Astrocyte of the cerebellum (primary cell): ENCODE measurements around the gene HOXD12.

Experiments used
- DNase-seq: peaks from one replicate; pipeline ENCODE4 v3.0.0-alpha.2; 2011; ENCODE audit warnings: low read depth
- H3K4me3 ChIP-seq: 2 replicates; pipeline ENCODE4 v1.5.1; 2011; ENCODE audit warnings: mild to moderate bottlenecking, low read depth, low read length, moderate library complexity
- in situ Hi-C: cut with HindIII; loops from 2 replicates; pipeline ENCODE4 v1.10.0; 2017; ENCODE audit warnings: low sequenced_read_pairs
- TF ChIP-seq, protein P1 (sequence below): IDR thresholded peaks from 2 replicates; pipeline ENCODE4 v1.5.1; 2012; ENCODE audit warnings: low read length, low read depth, moderate library complexity, mild to moderate bottlenecking; ENCODE audit errors: missing control alignments

HOXD12 gene

DNA sequence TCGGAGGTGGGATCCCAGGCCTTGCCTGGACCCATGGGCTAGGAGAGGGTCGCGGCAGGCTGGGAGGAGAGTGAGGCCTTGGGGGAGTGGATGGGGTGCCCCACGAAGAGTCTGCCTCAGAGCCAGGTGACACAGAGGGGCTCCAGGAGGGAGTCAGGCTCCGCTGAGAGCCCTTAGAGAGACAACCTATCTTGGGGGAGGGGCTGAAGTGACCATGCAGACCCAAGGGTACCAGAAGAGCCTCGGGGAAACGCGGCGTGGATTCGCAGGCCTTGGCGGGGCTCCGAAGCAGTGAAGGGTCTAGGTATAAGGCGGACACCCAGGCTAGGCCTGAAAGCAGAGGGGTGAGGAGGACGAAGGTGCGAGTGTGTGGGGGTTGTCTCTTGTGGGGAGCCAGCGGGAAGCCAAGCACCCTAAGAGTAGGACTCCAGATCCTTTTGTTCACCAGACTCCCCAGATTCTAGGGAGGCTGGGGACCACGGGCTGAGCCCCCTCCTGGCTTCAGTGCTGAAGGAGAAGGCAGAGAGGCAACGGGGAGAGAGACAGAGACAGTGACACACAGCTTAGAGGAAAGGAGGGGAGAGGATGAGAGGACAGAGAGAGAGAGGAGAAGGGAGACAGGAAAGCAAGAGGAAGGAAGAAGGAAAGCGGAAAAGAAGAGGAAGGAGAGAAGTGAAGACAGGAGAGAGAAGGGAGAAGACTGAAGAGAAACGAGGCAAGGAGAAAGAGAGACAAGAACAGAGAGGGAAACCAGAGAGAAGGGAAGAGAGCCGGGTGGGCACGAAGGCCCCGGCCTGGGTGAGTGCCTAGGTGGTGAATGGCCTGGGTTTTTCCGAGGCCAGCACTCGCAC lies 6.4 kb downstream of the HOXD12 start:
- in situ Hi-C loops: loop anchor here (25.0 kb wide), 1 partner anchor 1031 kb away; no protein-coding TSS in a partner anchor

DNA sequence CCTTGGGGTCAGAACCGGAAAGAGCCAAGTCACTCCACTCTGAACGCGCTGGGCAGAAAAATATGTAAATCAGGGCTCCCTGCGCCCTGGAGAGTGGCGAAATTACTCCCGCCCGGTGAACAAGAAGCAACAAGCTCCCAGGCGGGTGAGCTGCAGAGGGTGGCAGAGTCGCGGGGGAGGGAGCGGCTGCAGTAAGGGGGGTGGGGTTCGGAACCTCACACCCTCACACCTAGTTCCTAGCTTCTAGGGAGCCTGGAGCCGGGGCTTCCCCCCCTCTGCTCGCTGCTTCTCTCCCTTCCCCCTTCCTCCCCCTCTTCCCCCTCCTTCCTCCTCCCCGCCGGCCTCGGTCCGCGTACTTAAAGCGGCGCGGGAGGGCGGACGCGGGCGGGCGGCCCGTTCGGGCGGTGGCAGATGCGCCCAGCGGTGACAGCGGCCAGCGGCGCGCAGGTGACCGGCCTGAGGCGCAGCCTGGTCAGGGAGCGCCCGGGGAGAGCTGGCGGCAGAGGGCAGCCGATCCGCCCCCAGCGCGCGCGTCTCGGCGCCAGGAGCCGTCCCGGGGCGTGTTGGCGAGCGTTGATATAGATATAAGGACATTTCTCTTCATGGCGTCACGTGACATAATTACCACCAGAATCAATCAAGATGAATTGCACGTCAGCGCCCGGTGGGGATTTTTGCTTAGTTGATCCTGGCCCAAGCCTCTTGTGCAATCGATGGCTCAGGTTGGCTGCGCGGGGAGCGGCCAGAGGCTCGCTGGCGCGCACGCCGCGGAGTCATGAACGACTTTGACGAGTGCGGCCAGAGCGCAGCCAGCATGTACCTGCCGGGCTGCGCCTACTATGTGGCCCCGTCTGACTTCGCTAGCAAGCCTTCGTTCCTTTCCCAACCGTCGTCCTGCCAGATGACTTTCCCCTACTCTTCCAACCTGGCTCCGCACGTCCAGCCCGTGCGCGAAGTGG lies 7.3 kb downstream of the HOXD12 start, which contains the start of gene HOXD11:
HOXD11 (plus strand) TSS at position 700 of the 959 bp plus-strand sequence; CDS start at position 776, 76 bp downstream.
- no peak within 1 kb of the TSS for H3K4me3 ChIP-seq
- in situ Hi-C loops: loop anchor here (25.0 kb wide), 1 partner anchor 1030 kb away; no protein-coding TSS in a partner anchor
- TF ChIP-seq, protein P1, sequence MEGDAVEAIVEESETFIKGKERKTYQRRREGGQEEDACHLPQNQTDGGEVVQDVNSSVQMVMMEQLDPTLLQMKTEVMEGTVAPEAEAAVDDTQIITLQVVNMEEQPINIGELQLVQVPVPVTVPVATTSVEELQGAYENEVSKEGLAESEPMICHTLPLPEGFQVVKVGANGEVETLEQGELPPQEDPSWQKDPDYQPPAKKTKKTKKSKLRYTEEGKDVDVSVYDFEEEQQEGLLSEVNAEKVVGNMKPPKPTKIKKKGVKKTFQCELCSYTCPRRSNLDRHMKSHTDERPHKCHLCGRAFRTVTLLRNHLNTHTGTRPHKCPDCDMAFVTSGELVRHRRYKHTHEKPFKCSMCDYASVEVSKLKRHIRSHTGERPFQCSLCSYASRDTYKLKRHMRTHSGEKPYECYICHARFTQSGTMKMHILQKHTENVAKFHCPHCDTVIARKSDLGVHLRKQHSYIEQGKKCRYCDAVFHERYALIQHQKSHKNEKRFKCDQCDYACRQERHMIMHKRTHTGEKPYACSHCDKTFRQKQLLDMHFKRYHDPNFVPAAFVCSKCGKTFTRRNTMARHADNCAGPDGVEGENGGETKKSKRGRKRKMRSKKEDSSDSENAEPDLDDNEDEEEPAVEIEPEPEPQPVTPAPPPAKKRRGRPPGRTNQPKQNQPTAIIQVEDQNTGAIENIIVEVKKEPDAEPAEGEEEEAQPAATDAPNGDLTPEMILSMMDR: no peak
- DNase-seq: no peak

More for the DNA sequence above, 6.4 kb downstream of the HOXD12 start:
- TF ChIP-seq, protein P1: no peak
- H3K4me3 ChIP-seq: no peak overlapping the region
- DNase-seq: no peak

DNA sequence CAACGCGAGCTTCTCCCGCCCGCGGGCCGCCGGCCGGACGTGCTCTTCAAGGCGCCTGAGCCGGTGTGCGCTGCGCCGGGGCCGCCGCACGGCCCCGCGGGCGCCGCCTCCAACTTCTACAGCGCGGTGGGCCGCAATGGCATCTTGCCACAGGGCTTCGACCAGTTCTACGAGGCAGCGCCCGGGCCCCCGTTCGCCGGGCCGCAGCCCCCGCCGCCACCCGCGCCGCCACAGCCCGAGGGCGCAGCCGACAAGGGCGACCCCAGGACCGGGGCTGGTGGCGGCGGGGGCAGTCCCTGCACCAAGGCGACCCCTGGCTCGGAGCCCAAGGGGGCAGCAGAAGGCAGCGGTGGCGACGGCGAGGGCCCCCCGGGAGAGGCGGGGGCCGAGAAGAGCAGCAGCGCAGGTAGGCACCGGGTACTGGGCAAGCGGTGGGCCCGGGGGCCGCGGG lies 8.2 kb downstream of the HOXD12 start:
- no peak overlapping the region for H3K4me3 ChIP-seq
- in situ Hi-C loops: loop anchor here (25.0 kb wide), 1 partner anchor 1030 kb away; no protein-coding TSS in a partner anchor

DNA sequence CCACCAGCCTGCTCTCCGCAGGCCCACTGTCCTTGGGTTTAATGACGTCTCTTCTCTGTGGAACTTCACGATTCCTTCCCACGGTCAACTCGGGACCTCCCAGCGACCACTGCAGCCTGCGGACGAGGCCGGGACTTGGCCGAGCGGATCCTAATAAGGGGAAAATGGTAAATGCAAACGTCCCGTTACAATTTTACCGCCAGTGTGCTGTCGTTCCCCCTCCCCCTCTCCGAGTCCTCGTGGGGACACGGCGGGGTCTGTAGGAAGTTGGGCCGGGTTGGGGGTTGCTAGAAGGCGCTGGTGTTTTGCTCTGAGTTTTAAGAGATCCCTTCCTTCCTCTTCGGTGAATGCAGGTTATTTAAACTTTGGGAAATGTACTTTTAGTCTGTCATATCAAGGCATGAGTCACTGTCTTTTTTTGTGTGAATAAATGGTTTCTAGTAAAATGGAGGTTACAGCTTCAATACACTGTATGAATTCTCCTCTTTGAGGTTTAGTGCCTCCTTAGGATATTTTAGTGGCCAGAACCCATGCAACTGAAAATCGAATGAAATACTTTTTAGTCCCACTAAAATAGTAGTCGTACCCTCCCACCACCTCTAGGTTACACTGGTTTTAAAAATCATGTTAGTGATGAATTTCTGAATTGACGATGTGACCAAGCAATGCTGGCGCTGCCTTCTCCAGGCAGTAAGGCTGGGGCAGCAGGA lies 9.8 kb downstream of the HOXD12 start:
- H3K4me3 ChIP-seq: no peak overlapping the region
- TF ChIP-seq, protein P1: no peak
- no peak for DNase-seq
- in situ Hi-C loops: loop anchor here (25.0 kb wide), 1 partner anchor 1028 kb away; no protein-coding TSS in a partner anchor

More for the DNA sequence above, 8.2 kb downstream of the HOXD12 start:
- no peak for DNase-seq
- TF ChIP-seq, protein P1: no peak

DNA sequence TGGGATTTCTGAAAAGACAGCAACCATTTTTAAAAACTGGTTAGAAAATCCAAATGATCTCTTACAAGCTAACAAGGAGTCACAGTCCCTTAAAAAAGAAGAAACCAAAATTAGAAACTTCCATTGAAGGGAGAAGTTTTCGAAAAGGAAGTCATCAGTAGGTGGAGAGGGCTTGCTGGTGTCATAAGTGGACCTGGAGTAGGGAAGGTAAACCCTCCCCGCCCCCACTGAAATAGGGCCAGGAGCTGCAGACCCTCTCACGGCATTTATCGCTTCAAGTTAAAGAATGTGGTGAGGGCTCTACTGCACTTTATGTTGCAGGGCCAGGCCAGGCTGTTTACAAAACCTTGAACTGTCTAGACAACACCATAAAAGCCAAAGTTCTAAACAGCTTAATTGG lies 10.4 kb downstream of the HOXD12 start:
- no peak for DNase-seq
- H3K4me3 ChIP-seq: no peak overlapping the region
- TF ChIP-seq, protein P1: no peak
- in situ Hi-C loops: loop anchor here (25.0 kb wide), 1 partner anchor 1027 kb away; no protein-coding TSS in a partner anchor
